Measurements from ENCODE around the gene PYHIN1.
"Not testable (repeated sequence)": the region's sequence is repeated elsewhere in the genome, so short reads cannot be mapped to it uniquely, and the experiment has no call there.

Gene PYHIN1

DNA sequence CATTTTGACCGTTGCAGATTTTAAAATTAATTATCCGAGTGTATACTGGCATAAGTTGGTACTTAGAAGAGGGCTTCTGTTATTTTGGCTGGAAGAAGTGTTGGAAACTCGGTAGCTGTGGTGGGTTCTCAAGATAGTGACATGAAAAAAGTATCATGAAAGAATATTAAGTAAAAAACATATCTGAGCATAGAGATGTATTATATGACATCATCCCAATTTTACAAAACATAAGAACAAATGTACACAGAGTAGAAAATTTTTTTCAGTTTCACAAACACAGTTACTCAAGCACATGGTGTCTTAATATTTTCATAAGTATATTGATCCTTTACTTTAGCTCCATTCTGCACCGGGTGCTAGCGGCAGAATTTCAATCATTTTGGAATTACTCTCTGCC is 79.0 kb downstream of the PYHIN1 start:
- H3K27ac ChIP-seq: peak overlapping the region; percentile 90
- H3K9me3 ChIP-seq: peaks cover 17% of the 10 kb centered on the region
- H3K9ac ChIP-seq: peak overlapping the region; percentile 92
- peak overlapping the region; percentile 70 for H3K4me2 ChIP-seq
- TF ChIP-seq Cebpa-rat (IDR thresholded peaks at IDR 0.05): no peak
- no peaks in the 10 kb centered on the region for H4K20me1 ChIP-seq
- H3K36me3 ChIP-seq: peaks cover 22% of the 10 kb centered on the region
- H3K4me3 ChIP-seq: peak overlapping the region; percentile 76
- peaks cover 59% of the 10 kb centered on the region for H3K4me1 ChIP-seq
- H3K27me3 ChIP-seq: no peaks in the 10 kb centered on the region

DNA sequence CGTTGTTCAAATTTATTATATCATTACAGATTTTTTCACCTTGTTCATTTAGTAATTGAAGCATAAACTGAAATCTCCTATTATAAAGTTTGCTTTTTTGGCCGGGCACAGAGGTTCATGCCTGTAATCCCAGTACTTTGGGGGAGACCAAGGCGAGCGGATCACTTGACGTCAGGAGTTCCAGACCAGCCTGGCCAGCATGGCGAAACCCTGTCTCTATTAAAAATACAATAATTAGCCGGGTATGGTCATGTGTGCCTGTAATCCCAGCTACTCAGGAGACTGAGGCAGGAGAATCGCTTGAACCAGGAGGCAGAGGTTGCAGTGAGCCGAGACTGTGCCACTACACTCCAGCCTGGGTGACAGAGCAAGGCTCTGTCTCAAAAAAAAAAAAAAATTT is 79.6 kb downstream of the PYHIN1 start:
- Histone ChIP-seq H3K27ac (peak overlapping the region; percentile 90), H3K9me3 (peaks cover 17% of the 10 kb centered on the region), H3K4me1 (peaks cover 59% of the 10 kb centered on the region), H3K4me2 (peak overlapping the region; percentile 70), H3K9ac (peak overlapping the region; percentile 92), H3K36me3 (peaks cover 28% of the 10 kb centered on the region), H3K4me3 (peak overlapping the region; percentile 76)
- H4K20me1 ChIP-seq, H3K27me3 ChIP-seq: not testable (repeated sequence)

DNA sequence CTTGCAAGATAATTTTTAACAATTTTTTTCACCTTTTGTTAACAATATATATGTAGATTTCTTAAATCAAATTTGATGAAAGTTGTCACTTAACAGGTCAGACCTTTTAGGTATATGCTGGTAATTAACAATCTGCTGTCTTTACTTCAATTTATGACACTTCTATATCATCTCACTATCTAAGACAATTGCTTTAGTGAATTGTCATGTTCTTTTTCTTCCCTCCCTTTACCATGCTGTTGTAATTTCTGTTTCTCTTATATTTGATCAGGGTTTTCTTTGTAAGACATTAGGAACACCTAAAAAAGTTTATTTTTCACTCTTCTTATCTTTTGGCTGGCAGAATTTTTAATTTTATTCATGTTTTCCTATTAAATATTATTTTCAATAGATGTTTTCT is 80.4 kb downstream of the PYHIN1 start:
- H3K4me3 ChIP-seq: peak overlapping the region; percentile 76
- H4K20me1 ChIP-seq: no peaks in the 10 kb centered on the region
- H3K9ac ChIP-seq: peak overlapping the region; percentile 64
- peaks cover 35% of the 10 kb centered on the region for H3K36me3 ChIP-seq
- no peak for TF ChIP-seq Cebpa-rat (IDR thresholded peaks at IDR 0.05)
- peaks cover 56% of the 10 kb centered on the region for H3K4me1 ChIP-seq
- peak overlapping the region; percentile 90 for H3K4me2 ChIP-seq
- peak overlapping the region; percentile 90 for H3K27ac ChIP-seq
- no peaks in the 10 kb centered on the region for H3K27me3 ChIP-seq
- H3K9me3 ChIP-seq: peaks cover 17% of the 10 kb centered on the region

DNA sequence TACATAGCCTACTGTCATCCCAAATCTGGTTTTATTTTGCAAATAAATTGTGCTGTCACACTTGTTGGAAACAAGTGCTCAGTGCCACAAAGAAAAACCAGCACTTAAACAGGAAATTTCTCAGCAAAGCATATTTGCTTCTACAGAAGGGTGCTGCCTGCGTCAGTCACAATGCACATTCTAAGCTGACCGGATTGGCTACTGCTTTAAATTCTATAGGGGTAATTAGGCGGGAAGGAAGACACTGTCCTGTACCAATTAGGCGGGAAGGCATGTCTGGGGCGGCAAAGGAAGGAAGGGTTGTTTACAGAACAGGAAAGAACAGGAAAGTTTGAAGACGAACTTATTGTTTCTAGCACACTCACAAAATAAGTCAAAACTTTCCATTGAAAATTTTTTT is 81.1 kb downstream of the PYHIN1 start:
- peaks cover 43% of the 10 kb centered on the region for H3K36me3 ChIP-seq
- peak overlapping the region; percentile 90 for H3K27ac ChIP-seq
- H3K4me2 ChIP-seq: peak overlapping the region; percentile 90
- H3K9ac ChIP-seq: peak overlapping the region; percentile 64
- H3K9me3 ChIP-seq: peaks cover 17% of the 10 kb centered on the region
- H3K4me3 ChIP-seq: peak overlapping the region; percentile 76
- TF ChIP-seq Cebpa-rat (IDR thresholded peaks at IDR 0.05): no peak
- peaks cover 56% of the 10 kb centered on the region for H3K4me1 ChIP-seq
- no peaks in the 10 kb centered on the region for H4K20me1 ChIP-seq
- H3K27me3 ChIP-seq: no peaks in the 10 kb centered on the region

DNA sequence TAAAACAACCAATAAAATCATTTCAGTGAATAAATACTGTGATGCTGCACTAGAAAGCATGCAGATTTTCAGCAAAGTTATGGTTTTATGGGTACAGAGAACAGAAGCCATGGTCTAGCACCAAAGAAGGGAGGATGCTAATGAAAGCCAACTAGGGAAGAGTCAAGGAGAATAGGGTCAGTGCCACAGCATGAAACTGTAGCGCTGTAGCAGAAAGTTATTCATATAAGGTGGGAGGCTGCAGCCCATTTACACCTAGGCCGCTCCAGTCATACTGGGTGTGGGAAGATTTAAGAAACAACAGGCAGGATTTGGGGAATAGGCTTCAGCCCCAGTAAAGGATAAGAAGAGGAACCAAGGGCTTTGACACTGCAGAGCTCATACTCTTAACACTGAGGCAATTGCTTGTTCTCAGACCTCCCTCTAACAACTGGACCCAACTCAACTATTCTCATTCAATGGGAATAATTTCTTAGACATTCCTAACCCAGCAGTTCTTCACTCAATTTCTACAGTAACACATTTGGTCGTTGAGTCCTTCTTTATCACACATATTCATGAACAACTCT is 82.7 kb downstream of the PYHIN1 start:
- H3K27ac ChIP-seq: no peak overlapping the region
- peaks cover 17% of the 10 kb centered on the region for H3K9me3 ChIP-seq
- H3K36me3 ChIP-seq: peaks cover 59% of the 10 kb centered on the region
- TF ChIP-seq Cebpa-rat (IDR thresholded peaks at IDR 0.05): no peak
- no peaks in the 10 kb centered on the region for H4K20me1 ChIP-seq
- peaks cover 47% of the 10 kb centered on the region for H3K4me1 ChIP-seq
- no peaks in the 10 kb centered on the region for H3K27me3 ChIP-seq
- H3K9ac ChIP-seq: no peak overlapping the region
- H3K4me3 ChIP-seq: peak overlapping the region; percentile 28; the same call in 1 of the 2 replicates
- peak overlapping the region; percentile 90 for H3K4me2 ChIP-seq

DNA sequence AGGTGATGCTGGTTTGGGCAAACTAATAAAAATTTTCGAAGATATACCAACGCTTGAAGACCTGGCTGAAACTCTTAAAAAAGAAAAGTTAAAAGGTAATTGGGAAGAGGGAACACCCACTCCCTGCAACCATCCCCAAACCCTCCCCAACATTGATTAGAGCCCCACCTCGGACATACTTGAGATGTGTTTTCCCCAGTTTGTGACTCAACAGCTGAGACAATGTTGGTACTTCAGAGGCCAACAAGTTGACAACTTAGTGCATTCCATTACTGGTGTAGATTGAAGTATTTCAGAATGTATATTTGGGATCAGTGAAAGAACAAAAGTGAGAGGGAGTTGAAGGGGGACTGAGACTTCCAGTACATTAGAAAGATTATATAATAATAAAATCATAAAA is 83.5 kb downstream of the PYHIN1 start:
- TF ChIP-seq Cebpa-rat (IDR thresholded peaks at IDR 0.05): no peak
- Histone ChIP-seq H3K4me2 (peak overlapping the region; percentile 90), H3K27me3 (no peaks in the 10 kb centered on the region), H4K20me1 (no peaks in the 10 kb centered on the region), H3K4me3 (0 out of 2 replicates have a peak overlapping the region, but pooled peaks have one; percentile 21), H3K9me3 (peaks cover 17% of the 10 kb centered on the region), H3K27ac (0 out of 2 replicates have a peak overlapping the region, but pooled peaks have one; percentile 33), H3K9ac (no peak overlapping the region), H3K4me1 (peaks cover 41% of the 10 kb centered on the region), H3K36me3 (peaks cover 66% of the 10 kb centered on the region)

DNA sequence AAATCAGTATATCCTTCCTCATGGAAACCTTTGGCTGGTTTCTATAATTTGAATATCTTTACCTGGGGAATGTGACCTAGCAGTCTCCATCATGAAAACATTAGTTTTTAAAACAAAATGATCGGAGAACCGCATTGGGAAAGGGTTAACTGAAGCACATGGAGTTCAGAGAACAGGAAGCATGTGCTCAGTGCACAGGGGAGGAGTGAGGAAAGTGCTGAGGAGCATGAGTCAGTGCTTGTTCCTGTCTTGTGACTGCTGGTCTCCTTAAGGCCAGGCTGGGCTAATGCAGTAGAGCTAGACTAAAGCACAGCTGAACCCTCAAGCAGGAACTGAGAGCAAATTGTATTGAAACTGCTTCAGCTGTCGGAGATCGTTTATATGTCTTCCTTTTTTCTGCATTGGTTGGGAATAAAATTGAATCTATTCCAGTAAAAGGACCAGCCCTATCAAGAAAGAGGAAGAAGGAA is 84.1 kb downstream of the PYHIN1 start:
- H3K9ac ChIP-seq: no peak overlapping the region
- peaks cover 41% of the 10 kb centered on the region for H3K4me1 ChIP-seq
- H3K36me3 ChIP-seq: peaks cover 73% of the 10 kb centered on the region
- H3K4me2 ChIP-seq: peak overlapping the region; percentile 90
- 0 out of 2 replicates have a peak overlapping the region, but pooled peaks have one; percentile 21 for H3K4me3 ChIP-seq
- 0 out of 2 replicates have a peak overlapping the region, but pooled peaks have one; percentile 33 for H3K27ac ChIP-seq
- H3K27me3 ChIP-seq: no peaks in the 10 kb centered on the region
- no peaks in the 10 kb centered on the region for H4K20me1 ChIP-seq
- H3K9me3 ChIP-seq: peaks cover 17% of the 10 kb centered on the region
- no peak for TF ChIP-seq Cebpa-rat (IDR thresholded peaks at IDR 0.05)

DNA sequence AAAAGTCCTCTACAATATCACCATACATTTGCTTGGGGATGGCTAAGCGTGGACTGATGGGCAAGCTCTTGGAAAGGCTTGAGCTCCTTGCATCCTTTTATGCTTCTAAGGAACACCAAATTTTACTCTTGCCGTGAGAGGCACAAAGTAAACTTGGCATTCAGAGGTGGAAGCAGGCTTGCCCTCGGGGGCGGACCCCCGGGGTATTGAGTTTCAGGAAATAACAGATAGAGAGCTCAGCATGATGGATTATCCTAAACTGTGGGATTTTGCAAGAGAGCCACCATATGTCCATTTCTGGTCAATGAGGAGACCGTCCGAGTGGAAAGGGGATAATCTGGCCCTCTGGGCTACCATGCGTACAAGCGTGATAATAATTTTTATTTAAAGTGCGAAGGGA is 92.4 kb downstream of the PYHIN1 start:
- Histone ChIP-seq H3K4me1 (no peaks in the 10 kb centered on the region), H3K9ac (no peak overlapping the region), H4K20me1 (peaks cover 10% of the 10 kb centered on the region; the same call in 1 of the 2 replicates), H3K9me3 (peaks cover 60% of the 10 kb centered on the region), H3K4me2 (no peak overlapping the region), H3K36me3 (peaks cover 97% of the 10 kb centered on the region), H3K27me3 (no peaks in the 10 kb centered on the region), H3K27ac (no peak overlapping the region), H3K4me3 (no peak overlapping the region)
- TF ChIP-seq Cebpa-rat (IDR thresholded peaks at IDR 0.05): no peak

DNA sequence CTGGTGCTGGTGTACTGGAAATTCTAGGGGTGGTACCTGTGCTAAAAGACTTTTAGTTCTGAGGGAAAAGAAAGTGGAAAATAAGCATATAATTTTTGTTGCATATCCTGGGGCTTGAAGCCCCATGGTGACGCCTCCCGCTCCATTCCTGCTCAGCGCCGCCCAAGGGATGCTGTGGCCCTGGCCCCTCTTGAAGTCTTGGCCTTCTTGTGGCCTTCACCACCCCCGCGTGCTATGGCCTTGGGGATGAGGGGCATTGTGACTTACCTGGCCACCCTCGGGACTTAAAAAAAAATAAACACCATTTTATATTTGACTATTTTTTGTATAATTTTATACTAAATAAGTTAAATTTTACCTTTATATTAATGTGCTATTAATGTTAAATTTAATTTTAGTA is 93.7 kb downstream of the PYHIN1 start:
- no peak overlapping the region for H3K27ac ChIP-seq
- H4K20me1 ChIP-seq: peaks cover 10% of the 10 kb centered on the region; the same call in 1 of the 2 replicates
- H3K27me3 ChIP-seq: no peaks in the 10 kb centered on the region
- peaks cover 5% of the 10 kb centered on the region for H3K4me1 ChIP-seq
- no peak overlapping the region for H3K4me3 ChIP-seq
- no peak overlapping the region for H3K9ac ChIP-seq
- H3K4me2 ChIP-seq: no peak overlapping the region
- peaks cover 73% of the 10 kb centered on the region for H3K9me3 ChIP-seq
- no peak for TF ChIP-seq Cebpa-rat (IDR thresholded peaks at IDR 0.05)
- peaks cover 97% of the 10 kb centered on the region for H3K36me3 ChIP-seq

All from BLaER1 (cell line).